Measurements from ENCODE around the gene AJM1.
"Not testable (repeated sequence)": the region's sequence is repeated elsewhere in the genome, so short reads cannot be mapped to it uniquely, and the experiment has no call there.

Gene AJM1

GRCh38 chr9:136856541-136857141, 14.4 kb downstream of the AJM1 start:
- DNase-seq, result no peak

GRCh38 chr9:136857166-136857565, 14.9 kb downstream of the AJM1 start:
- no peak for DNase-seq

GRCh38 chr9:136857581-136858412, 15.5 kb downstream of the AJM1 start:
- no peak for DNase-seq

GRCh38 chr9:136858452-136858843, 16.2 kb downstream of the AJM1 start:
- DNase-seq, result no peak

- DNase-seq, result no peak
Measured at GRCh38 chr9:136858844-136859757, 16.8 kb downstream of the AJM1 start.

- DNase-seq, result no peak
Measured at GRCh38 chr9:136860529-136860928, 18.3 kb downstream of the AJM1 start.

GRCh38 chr9:136860933-136861873, 18.9 kb downstream of the AJM1 start:
- DNase-seq, result no peak

GRCh38 chr9:136861874-136862457, 19.7 kb downstream of the AJM1 start:
- DNase-seq, result no peak

- no peak for DNase-seq
Measured at GRCh38 chr9:136862849-136863622, 20.8 kb downstream of the AJM1 start.

- DNase-seq, result no peak
Measured at GRCh38 chr9:136863623-136864273, 21.5 kb downstream of the AJM1 start.

- DNase-seq, result no peak
Measured at GRCh38 chr9:136865041-136865767, 22.9 kb downstream of the AJM1 start.

- DNase-seq, result peak in 1 of 6 experiments; percentile 46
Measured at GRCh38 chr9:136865768-136866103, 23.5 kb downstream of the AJM1 start.

GRCh38 chr9:136866898-136867421, 24.7 kb downstream of the AJM1 start:
- DNase-seq, result not testable (repeated sequence)

- no peak for DNase-seq
Measured at GRCh38 chr9:136867480-136867879, 25.2 kb downstream of the AJM1 start.

GRCh38 chr9:136867917-136868316, 25.6 kb downstream of the AJM1 start:
- DNase-seq, result no peak

- no peak for DNase-seq
Measured at GRCh38 chr9:136868644-136869043, 26.4 kb downstream of the AJM1 start.

- DNase-seq, result not testable (repeated sequence)
Measured at GRCh38 chr9:136869611-136870010, 27.3 kb downstream of the AJM1 start.

- no peak for DNase-seq
Measured at GRCh38 chr9:136875155-136875554, 32.9 kb downstream of the AJM1 start.

GRCh38 chr9:136876476-136876875, 34.2 kb downstream of the AJM1 start:
- DNase-seq, result no peak

- no peak for DNase-seq
Measured at GRCh38 chr9:136880651-136881050, 38.4 kb downstream of the AJM1 start.
